Smooth muscle cell of the coronary artery (primary cell): ENCODE results near the gene MORN1. TPM values are rescaled to one million over a fixed set of nuclear protein-coding genes. Genes with fewer than 3 reads are reported as not detected.

Source experiments
- total RNA-seq: library from RNA; depleted of rRNA; stranded (reverse); fragments of >200 nt; gene quantifications from 2 replicates; pipeline ENCODE4 v1.2.3, GENCODE V29; 2014; ENCODE audit warnings: low replicate concordance

The MORN1 gene
- total RNA-seq: 7.5 and 15.1 TPM in 2 replicates

GRCh38 chr1:2391041-2391930 is at the start of gene MORN1, which contains the start of gene RER1:
Gene MORN1 (minus strand): TSS chr1:2391554. CDS start chr1:2391533, 21 bp downstream.
Gene RER1 (plus strand): TSS chr1:2391841. CDS start chr1:2395791, 3,950 bp downstream.

GRCh38 chr1:2412395-2412772 is 21.0 kb upstream of the MORN1 start, which contains the start of gene PEX10:
Gene PEX10 (minus strand): TSS chr1:2412564. CDS start chr1:2412502, 62 bp downstream.

Other genes with a start within 250 kb of the MORN1 start
- gene FAAP20, start 196.8 kb downstream of the MORN1 start, total RNA-seq: 5.4 and 20.1 TPM in 2 replicates
- gene SKI, start 163.2 kb downstream of the MORN1 start, total RNA-seq: 6.8 and 22.7 TPM in 2 replicates
- gene RER1, start 287 bp upstream of the MORN1 start, total RNA-seq: 80.2 and 128 TPM in 2 replicates
- 24.5 and 32.2 TPM in 2 replicates for gene PEX10, start 21.0 kb upstream of the MORN1 start, total RNA-seq
- gene PLCH2, start 84.7 kb upstream of the MORN1 start, total RNA-seq: 0.08 TPM in 1 of 2 replicates, not detected in the other
- gene PANK4, start 135.0 kb upstream of the MORN1 start, total RNA-seq: 12.5 and 16.0 TPM in 2 replicates
- gene HES5, start 138.7 kb upstream of the MORN1 start, total RNA-seq: not detected in 2 replicates
- gene TNFRSF14, start 164.8 kb upstream of the MORN1 start, total RNA-seq: 8.2 and 41.7 TPM in 2 replicates
- 4.9 and 6.6 TPM in 2 replicates for gene PRXL2B, start 195.2 kb upstream of the MORN1 start, total RNA-seq
- gene MMEL1, start 241.5 kb upstream of the MORN1 start, total RNA-seq: 0.60 TPM in 1 of 2 replicates, not detected in the other